Activated B cell treated with CpG ODN at 0.5 μM for 24 hours (primary cell): ENCODE data around the gene OSBPL2. TPM values are rescaled to one million over a fixed set of nuclear protein-coding genes. Genes with fewer than 3 reads are reported as not detected.

Experiments used
- ATAC-seq: fragments of 200-7000 bp; cut with Tn5 transposase; one replicate; pipeline ENCODE4 v1.10.0; 2021; ENCODE audit warnings: low read depth, mild to moderate bottlenecking, moderate library complexity
- CTCF ChIA-PET: fragments of 350-600 bp; sonication (Branson Sonifier 250); formaldehyde crosslinking; loops from one replicate; lab custom pipeline; 2021; ENCODE audit warnings: antibody characterized with exemption; lab: Charles Lee
- POLR2A ChIA-PET: fragments of 350-600 bp; sonication (Branson Sonifier 250); formaldehyde crosslinking; loops from one replicate; lab custom pipeline; 2021; ENCODE audit warnings: antibody characterized with exemption; lab: Charles Lee
- DNase-seq: peaks from one replicate; pipeline ENCODE4 v3.0.0; 2022
- H3K27ac Mint-ChIP-seq: one replicate; pipeline ENCODE4 v1.8.0; 2020; ENCODE audit warnings: mixed read lengths
- H3K27me3 Mint-ChIP-seq: one replicate; pipeline ENCODE4 v1.8.0; 2021; ENCODE audit warnings: mixed read lengths
- H3K36me3 Mint-ChIP-seq: one replicate; pipeline ENCODE4 v1.8.0; 2021; ENCODE audit warnings: low read depth, mixed read lengths
- H3K4me1 Mint-ChIP-seq: one replicate; pipeline ENCODE4 v1.8.0; 2021; ENCODE audit warnings: mixed read lengths
- H3K4me3 Mint-ChIP-seq: one replicate; pipeline ENCODE4 v1.8.0; 2020; ENCODE audit warnings: mild to moderate bottlenecking, mixed read lengths
- H3K9me3 Mint-ChIP-seq: one replicate; pipeline ENCODE4 v1.8.0; 2020; ENCODE audit warnings: mixed read lengths
- CTCF ChIP-seq: fragments of 200-600 bp; IDR thresholded peaks from one replicate; pipeline ENCODE4 v1.8.0; 2022; ENCODE audit warnings: antibody characterized with exemption, mild to moderate bottlenecking
- intact Hi-C: fragments of 100-400 bp; cut with micrococcal nuclease; formaldehyde crosslinking; loops from one replicate; pipeline ENCODE4 v1.15.1; 2024
- total RNA-seq: library from RNA; stranded (reverse); gene quantifications from 2 replicates; pipeline ENCODE4 v1.2.3, GENCODE V29; 2022

Gene OSBPL2
- total RNA-seq, 1 donor from 2014 or later, result 43.0 TPM

- DNase-seq (no peak), ATAC-seq (no peak)
- ChIA-PET POLR2A (no interaction called here), CTCF (no interaction called here)
- Mint-ChIP-seq H3K4me1 (peaks cover 2% of the 10 kb centered on the region), H3K27ac (no peak overlapping the region), H3K36me3 (peaks cover 54% of the 10 kb centered on the region), H3K4me3 (no peak overlapping the region), H3K27me3 (no peaks in the 10 kb centered on the region), H3K9me3 (peaks cover 2% of the 10 kb centered on the region)
- no peak for TF ChIP-seq CTCF
- intact Hi-C loops, result no loop called here
These were observed 28.0 kb downstream of the OSBPL2 start for GRCh38 chr20:62266340-62266739.

- Mint-ChIP-seq H3K4me3 (no peak overlapping the region), H3K4me1 (peaks cover 2% of the 10 kb centered on the region), H3K27ac (no peak overlapping the region), H3K9me3 (peaks cover 2% of the 10 kb centered on the region), H3K27me3 (no peaks in the 10 kb centered on the region), H3K36me3 (peaks cover 54% of the 10 kb centered on the region)
- no peak for TF ChIP-seq CTCF
- POLR2A ChIA-PET, result no interaction called here
- CTCF ChIA-PET, result no interaction called here
- intact Hi-C loops, result no loop called here
- ATAC-seq, result no peak
- no peak for DNase-seq
These were observed 28.5 kb downstream of the OSBPL2 start for GRCh38 chr20:62266851-62267250.

GRCh38 chr20:62267543-62267942 lies 29.2 kb downstream of the OSBPL2 start:
- DNase-seq (no peak), ATAC-seq (no peak)
- no peak for TF ChIP-seq CTCF
- peaks cover 2% of the 10 kb centered on the region for H3K4me1 Mint-ChIP-seq
- H3K27ac Mint-ChIP-seq, result no peak overlapping the region
- CTCF ChIA-PET, result no interaction called here
- H3K4me3 Mint-ChIP-seq, result no peak overlapping the region
- H3K27me3 Mint-ChIP-seq, result no peaks in the 10 kb centered on the region
- POLR2A ChIA-PET, result no interaction called here
- intact Hi-C loops, result no loop called here
- H3K36me3 Mint-ChIP-seq, result peaks cover 51% of the 10 kb centered on the region
- peaks cover 2% of the 10 kb centered on the region for H3K9me3 Mint-ChIP-seq

- intact Hi-C loops, result no loop called here
- CTCF ChIA-PET, result no interaction called here
- Mint-ChIP-seq H3K27ac (no peak overlapping the region), H3K9me3 (peaks cover 2% of the 10 kb centered on the region), H3K4me3 (no peak overlapping the region), H3K27me3 (no peaks in the 10 kb centered on the region), H3K4me1 (peaks cover 2% of the 10 kb centered on the region), H3K36me3 (peaks cover 54% of the 10 kb centered on the region)
- no peak for ATAC-seq
- no peak for DNase-seq
- TF ChIP-seq CTCF, result no peak
- POLR2A ChIA-PET, result no interaction called here
These were observed 30.0 kb downstream of the OSBPL2 start for GRCh38 chr20:62268228-62268900.

GRCh38 chr20:62269378-62269777 lies 31.1 kb downstream of the OSBPL2 start:
- ChIA-PET POLR2A (no interaction called here), CTCF (no interaction called here)
- peaks cover 7% of the 10 kb centered on the region for H3K4me1 Mint-ChIP-seq
- H3K4me3 Mint-ChIP-seq, result no peak overlapping the region
- intact Hi-C loops, result no loop called here
- peaks cover 58% of the 10 kb centered on the region for H3K36me3 Mint-ChIP-seq
- H3K27ac Mint-ChIP-seq, result no peak overlapping the region
- H3K27me3 Mint-ChIP-seq, result no peaks in the 10 kb centered on the region
- DNase-seq (no peak), ATAC-seq (no peak)
- H3K9me3 Mint-ChIP-seq, result peaks cover 2% of the 10 kb centered on the region
- TF ChIP-seq CTCF, result no peak
